Measurements from ENCODE around the gene AFDN. TPM values are rescaled to one million over a fixed set of nuclear protein-coding genes. Genes with fewer than 3 reads are reported as not detected.

Gene AFDN
- total and polyA plus RNA-seq, 10 of the 15 experiments (the other 5 are each of a cell fraction or from before 2014, with no cell fraction given), result 5.7 to 68.2 (median 45.1) TPM

GRCh38 chr6:167990016-167990945 lies 163.6 kb downstream of the AFDN start:
- H3K9ac ChIP-seq (ENCODE audit: control insufficient read depth, insufficient read depth, low read length), result no peak overlapping the region
- intact Hi-C loops (cut with micrococcal nuclease; ENCODE audit: unreplicated experiment), result no loop called here
- no peak for FAIRE-seq
- BruUV-seq (replicated peaks), result no TSS peak
- no peak overlapping the region for H3K4me2 ChIP-seq (ENCODE audit: control insufficient read depth, insufficient read depth)
- ATAC-seq, result no peak
- no peaks in the 10 kb centered on the region for H4K20me1 ChIP-seq (ENCODE audit: control insufficient read depth, insufficient read depth)
- H2AFZ ChIP-seq (ENCODE audit: control insufficient read depth, low read depth, low read length), result no peak overlapping the region
- in situ Hi-C loops (cut with MboI), result no loop called here
- H3K27me3 ChIP-seq (replicated peaks in 1 of 2; ENCODE audit: control insufficient read depth in 2 of 2, insufficient read depth in 2 of 2, low read length in 1 of 2), result no peaks in the 10 kb centered on the region
- TF ChIP-seq RBBP5 (conservative IDR thresholded peaks at IDR 0.05) (no peak), RELA (IDR thresholded peaks at IDR 0.05; ENCODE audit: borderline replicate concordance, partially characterized antibody) (no peak), BCLAF1 (IDR thresholded peaks at IDR 0.05) (no peak), DPF2 (IDR thresholded peaks at IDR 0.05) (no peak), ZNF384 (IDR thresholded peaks at IDR 0.05; ENCODE audit: borderline replicate concordance, low read depth, low read length) (no peak), PRDM15 (CRISPR knock-in tag; IDR thresholded peaks at IDR 0.05) (no peak)
- POLR2A ChIA-PET, result no interaction called here
- H3K9me3 ChIP-seq (replicated peaks; ENCODE audit: control insufficient read depth, insufficient read depth, low read length), result no peaks in the 10 kb centered on the region; the same call in 2 of the 3 replicates
- no peak for DNase-seq (ENCODE audit: low read depth, low spot score)
- H3K27ac ChIP-seq (ENCODE audit: control insufficient read depth, insufficient read depth), result no peak overlapping the region
- no peaks in the 10 kb centered on the region for H3K36me3 ChIP-seq (ENCODE audit: control insufficient read depth in 2 of 2, insufficient read depth in 2 of 2, low read length in 1 of 2)
- no peak overlapping the region for H3K4me3 ChIP-seq
- no peaks in the 10 kb centered on the region for H3K79me2 ChIP-seq (ENCODE audit: control insufficient read depth, insufficient read depth, low read length)
- H3K4me1 ChIP-seq (ENCODE audit: control insufficient read depth, insufficient read depth, low read length), result no peaks in the 10 kb centered on the region
- WGBS (ENCODE audit: insufficient coverage, insufficient replicate concordance, low lambda C conversion rate, missing lambda C conversion rate), result 80% methylated on average over 72 of the region's 75 CpGs
- CTCF ChIA-PET, result no interaction called here
- SMC1A ChIA-PET (ENCODE audit: uncharacterized antibody, unreplicated experiment), result no interaction called here
- RAD21 ChIA-PET (ENCODE audit: unreplicated experiment), result no interaction called here

All from GM12878 (cell line).